HG03442 (cell line): ENCODE measurements around the gene BAZ1B.
"Not testable (repeated sequence)": the region's sequence is repeated elsewhere in the genome, so short reads cannot be mapped to it uniquely, and the experiment has no call there.

Source experiments
- ATAC-seq: cut with Tn5 transposase; IDR thresholded peaks from one replicate; pipeline ENCODE4 v1.9.1; 2021; ENCODE audit warnings: mild to moderate bottlenecking, moderate library complexity; ENCODE audit not compliant: unreplicated experiment

Gene BAZ1B

GRCh38 chr7:73430540-73430939, 91.6 kb downstream of the BAZ1B start:
- ATAC-seq, result not testable (repeated sequence)

- no peak for ATAC-seq
Observed at GRCh38 chr7:73429622-73430505, 92.2 kb downstream of the BAZ1B start.

GRCh38 chr7:73429215-73429614, 92.9 kb downstream of the BAZ1B start:
- ATAC-seq, result no peak

GRCh38 chr7:73427902-73428787, 93.9 kb downstream of the BAZ1B start:
- no peak for ATAC-seq

- ATAC-seq, result no peak
Observed at GRCh38 chr7:73426016-73426415, 96.1 kb downstream of the BAZ1B start.

GRCh38 chr7:73425356-73425983, 96.6 kb downstream of the BAZ1B start:
- no peak for ATAC-seq

- no peak for ATAC-seq
Observed at GRCh38 chr7:73424489-73424885, 97.6 kb downstream of the BAZ1B start.

- ATAC-seq, result peak; percentile 46
Observed at GRCh38 chr7:73423519-73424488, 98.3 kb downstream of the BAZ1B start.

- not testable (repeated sequence) for ATAC-seq
Observed at GRCh38 chr7:73420610-73421009, 101.5 kb downstream of the BAZ1B start.

- not testable (repeated sequence) for ATAC-seq
Observed at GRCh38 chr7:73420016-73420415, 102.1 kb downstream of the BAZ1B start.

GRCh38 chr7:73418113-73418703, 103.9 kb downstream of the BAZ1B start:
- ATAC-seq, result no peak

GRCh38 chr7:73410541-73411131, 111.5 kb downstream of the BAZ1B start:
- ATAC-seq, result not testable (repeated sequence)

- not testable (repeated sequence) for ATAC-seq
Observed at GRCh38 chr7:73404860-73405259, 117.2 kb downstream of the BAZ1B start.

- ATAC-seq, result not testable (repeated sequence)
Observed at GRCh38 chr7:73399185-73400050, 122.7 kb downstream of the BAZ1B start.

- no peak for ATAC-seq
Observed at GRCh38 chr7:73397521-73398281, 124.4 kb downstream of the BAZ1B start.

- no peak for ATAC-seq
Observed at GRCh38 chr7:73395538-73396503, 126.3 kb downstream of the BAZ1B start.
